ENCODE data around the gene CLRN2. TPM values are rescaled to one million over a fixed set of nuclear protein-coding genes. Genes with fewer than 3 reads are reported as not detected.

The CLRN2 gene
- total and polyA plus RNA-seq, 9 of the 15 experiments (the other 6 are each of a cell fraction or from before 2014, with no cell fraction given): not detected

GRCh38 chr4:17531538-17532285 is 16.7 kb downstream of the CLRN2 start (continued):
- TF ChIP-seq ZBTB9 (CRISPR knock-in tag; IDR thresholded peaks at IDR 0.05) (no peak), HMBOX1 (IDR thresholded peaks at IDR 0.05) (no peak), EGR1 (conservative IDR thresholded peaks at IDR 0.05) (no peak), XRCC4 (IDR thresholded peaks at IDR 0.05; ENCODE audit: extremely low read depth, insufficient read depth, insufficient read length) (no peak), EP400 (IDR thresholded peaks at IDR 0.05) (no peak), ZNF24 (IDR thresholded peaks at IDR 0.05) (no peak), MITF (IDR thresholded peaks at IDR 0.05) (no peak)

Measured in K562 (cell line).